IPS DF 6.9 (cell line): Measurements from ENCODE around the gene DNAH7.

Experiments
- DNase-seq: peaks from one replicate; pipeline ENCODE4 v3.0.0-alpha.2; 2013; ENCODE audit warnings: low read depth, low spot score
- H3K27ac ChIP-seq: one replicate; pipeline ENCODE4 v1.5.1; 2013; ENCODE audit warnings: low read length, control low read depth
- H3K27me3 ChIP-seq: 2 replicates; pipeline ENCODE4 v1.6.1; 2013; ENCODE audit warnings: mild to moderate bottlenecking, low read length; ENCODE audit not compliant: control insufficient read depth, insufficient read depth
- H3K36me3 ChIP-seq: 2 replicates; pipeline ENCODE4 v1.6.1; 2013; ENCODE audit warnings: low read length; ENCODE audit not compliant: control insufficient read depth, insufficient read depth
- H3K4me1 ChIP-seq: 2 replicates; pipeline ENCODE4 v1.6.1; 2013; ENCODE audit warnings: low read length; ENCODE audit not compliant: control insufficient read depth, insufficient read depth
- H3K4me3 ChIP-seq: 2 replicates; pipeline ENCODE4 v1.5.1; 2013; ENCODE audit warnings: mild to moderate bottlenecking, low read length
- H3K9me3 ChIP-seq: 2 replicates; pipeline ENCODE4 v1.6.1; 2013; ENCODE audit warnings: low read length, inconsistent platforms; ENCODE audit not compliant: control insufficient read depth, insufficient read depth
- WGBS: extraction: QIAGEN DNeasy Blood & Tissue Kit; methylation state at CpG from one replicate; pipeline ENCODE4 v1.1.7; 2013; ENCODE audit warnings: mixed read lengths, missing lambda C conversion rate; ENCODE audit not compliant: insufficient read length, insufficient coverage; 5-methylcytosine and 5-hydroxymethylcytosine counted together

DNAH7 gene

GRCh38 chr2:195984923-195985726 is 83.5 kb downstream of the DNAH7 start:
- Histone ChIP-seq H3K27me3 (no peaks in the 10 kb centered on the region), H3K4me3 (no peak overlapping the region), H3K27ac (no peak overlapping the region), H3K4me1 (no peaks in the 10 kb centered on the region; the same call in 1 of the 2 replicates), H3K9me3 (no peaks in the 10 kb centered on the region), H3K36me3 (no peaks in the 10 kb centered on the region)
- no peak for DNase-seq
- no CpG with 5 or more reads among the region's 2 CpGs for WGBS

- H3K27me3 ChIP-seq, result no peaks in the 10 kb centered on the region
- H3K36me3 ChIP-seq, result no peaks in the 10 kb centered on the region
- DNase-seq, result no peak
- WGBS, result no CpG with 5 or more reads among the region's 2 CpGs
- H3K27ac ChIP-seq, result no peak overlapping the region
- H3K4me3 ChIP-seq, result no peak overlapping the region
- no peaks in the 10 kb centered on the region for H3K4me1 ChIP-seq
- H3K9me3 ChIP-seq, result no peaks in the 10 kb centered on the region
Observed at GRCh38 chr2:195967336-195967735, 101.3 kb downstream of the DNAH7 start.

- WGBS, result no CpG with 5 or more reads among the region's 5 CpGs
- H3K4me1 ChIP-seq, result no peaks in the 10 kb centered on the region
- DNase-seq, result no peak
Observed at GRCh38 chr2:195961873-195962272, 106.8 kb downstream of the DNAH7 start.

GRCh38 chr2:195959341-195959740 is 109.3 kb downstream of the DNAH7 start:
- H3K9me3 ChIP-seq, result no peaks in the 10 kb centered on the region
- no peaks in the 10 kb centered on the region for H3K4me1 ChIP-seq
- no peaks in the 10 kb centered on the region for H3K36me3 ChIP-seq
- no CpG with 5 or more reads among the region's 2 CpGs for whole genome bisulfite sequencing
- no peaks in the 10 kb centered on the region for H3K27me3 ChIP-seq
- no peak for DNase-seq
- H3K27ac ChIP-seq, result no peak overlapping the region
- no peak overlapping the region for H3K4me3 ChIP-seq

More at GRCh38 chr2:195961873-195962272, 106.8 kb downstream of the DNAH7 start:
- H3K27ac ChIP-seq, result no peak overlapping the region
- no peaks in the 10 kb centered on the region for H3K36me3 ChIP-seq
- no peak overlapping the region for H3K4me3 ChIP-seq
- H3K27me3 ChIP-seq, result no peaks in the 10 kb centered on the region
- no peaks in the 10 kb centered on the region for H3K9me3 ChIP-seq

GRCh38 chr2:195956725-195957124 is 111.9 kb downstream of the DNAH7 start:
- WGBS, result no CpG with 5 or more reads among the region's 3 CpGs
- Histone ChIP-seq H3K27ac (no peak overlapping the region), H3K27me3 (no peaks in the 10 kb centered on the region), H3K36me3 (no peaks in the 10 kb centered on the region), H3K4me1 (no peaks in the 10 kb centered on the region), H3K9me3 (no peaks in the 10 kb centered on the region), H3K4me3 (no peak overlapping the region)
- no peak for DNase-seq

- no peak for DNase-seq
- Histone ChIP-seq H3K36me3 (no peaks in the 10 kb centered on the region), H3K4me1 (no peaks in the 10 kb centered on the region), H3K9me3 (no peaks in the 10 kb centered on the region), H3K4me3 (no peak overlapping the region), H3K27me3 (no peaks in the 10 kb centered on the region), H3K27ac (no peak overlapping the region)
Observed at GRCh38 chr2:195945056-195945455, 123.6 kb downstream of the DNAH7 start.

- Histone ChIP-seq H3K36me3 (no peaks in the 10 kb centered on the region), H3K27me3 (no peaks in the 10 kb centered on the region), H3K4me3 (no peak overlapping the region), H3K4me1 (no peaks in the 10 kb centered on the region), H3K27ac (no peak overlapping the region), H3K9me3 (no peaks in the 10 kb centered on the region)
- no peak for DNase-seq
Observed at GRCh38 chr2:195937176-195937575, 131.5 kb downstream of the DNAH7 start.

- H3K36me3 ChIP-seq, result no peaks in the 10 kb centered on the region
- no peaks in the 10 kb centered on the region for H3K9me3 ChIP-seq
- no peaks in the 10 kb centered on the region for H3K4me1 ChIP-seq
- no peak overlapping the region for H3K27ac ChIP-seq
- H3K27me3 ChIP-seq, result no peaks in the 10 kb centered on the region
- DNase-seq, result no peak
- WGBS, result no CpG with 5 or more reads among the region's 4 CpGs
- H3K4me3 ChIP-seq, result no peak overlapping the region
Observed at GRCh38 chr2:195934484-195934883, 134.2 kb downstream of the DNAH7 start.

- no peaks in the 10 kb centered on the region for H3K4me1 ChIP-seq
- no peaks in the 10 kb centered on the region for H3K9me3 ChIP-seq
- no peak for DNase-seq
- no peak overlapping the region for H3K27ac ChIP-seq
- H3K4me3 ChIP-seq, result no peak overlapping the region
- H3K36me3 ChIP-seq, result no peaks in the 10 kb centered on the region
- H3K27me3 ChIP-seq, result no peaks in the 10 kb centered on the region
- no CpG with 5 or more reads among the region's 1 CpG for WGBS
Observed at GRCh38 chr2:195929531-195929930, 139.1 kb downstream of the DNAH7 start.

GRCh38 chr2:195925120-195925519 is 143.5 kb downstream of the DNAH7 start:
- no CpG with 5 or more reads among the region's 3 CpGs for WGBS
- Histone ChIP-seq H3K4me1 (no peaks in the 10 kb centered on the region), H3K9me3 (no peaks in the 10 kb centered on the region)

GRCh38 chr2:195923889-195924288 is 144.7 kb downstream of the DNAH7 start:
- WGBS, result no CpG with 5 or more reads among the region's 1 CpG

More at GRCh38 chr2:195925120-195925519, 143.5 kb downstream of the DNAH7 start:
- no peak overlapping the region for H3K27ac ChIP-seq
- DNase-seq, result no peak
- no peaks in the 10 kb centered on the region for H3K36me3 ChIP-seq
- H3K4me3 ChIP-seq, result no peak overlapping the region
- H3K27me3 ChIP-seq, result no peaks in the 10 kb centered on the region

More at GRCh38 chr2:195923889-195924288, 144.7 kb downstream of the DNAH7 start:
- no peak overlapping the region for H3K27ac ChIP-seq
- H3K4me1 ChIP-seq, result no peaks in the 10 kb centered on the region
- H3K4me3 ChIP-seq, result no peak overlapping the region
- no peaks in the 10 kb centered on the region for H3K27me3 ChIP-seq
- DNase-seq, result no peak
- no peaks in the 10 kb centered on the region for H3K9me3 ChIP-seq
- H3K36me3 ChIP-seq, result no peaks in the 10 kb centered on the region
